ENCODE measurements around the gene TEX26. TPM values are rescaled to one million over a fixed set of nuclear protein-coding genes. Genes with fewer than 3 reads are reported as not detected.
A peak's percentile ranks its signal among the peaks of the same experiment; 100 is the strongest.

TEX26 gene
- polyA plus RNA-seq, 1 experiment: not detected

GRCh38 chr13:31009166-31009565 is 76.7 kb downstream of the TEX26 start:
- no peak for TF ChIP-seq CTCF (IDR thresholded peaks at IDR 0.05; ENCODE audit: insufficient read depth, low read depth, low read length)
- no peaks in the 10 kb centered on the region for H3K36me3 ChIP-seq (ENCODE audit: control insufficient read depth, insufficient read depth, low read length)
- POLR2A ChIA-PET: no interaction called here
- H3K27me3 ChIP-seq (ENCODE audit: control insufficient read depth, insufficient read depth, low read length): no peaks in the 10 kb centered on the region
- no peak for DNase-seq (ENCODE audit: low read depth)
- no peak overlapping the region for H3K4me3 ChIP-seq (ENCODE audit: low read depth, low read length)
- CTCF ChIA-PET: interaction anchor here (1.0 kb wide), 1 partner anchor 142 kb away, joined by 3 read pairs; no protein-coding TSS in a partner anchor

GRCh38 chr13:31010296-31010695 is 77.8 kb downstream of the TEX26 start:
- ChIA-PET CTCF (interaction anchor here (0.6 to 2.2 kb wide), 7 partner anchors 9 to 207 kb away, joined by 3 to 6 read pairs (median 3); no protein-coding TSS in a partner anchor), POLR2A (interaction anchor here (0.6 kb wide), 1 partner anchor 8 kb away, joined by 6 read pairs; no protein-coding TSS in a partner anchor)
- H3K27me3 ChIP-seq (ENCODE audit: control insufficient read depth, insufficient read depth, low read length): no peaks in the 10 kb centered on the region
- H3K4me3 ChIP-seq (ENCODE audit: low read depth, low read length): no peak overlapping the region
- H3K36me3 ChIP-seq (ENCODE audit: control insufficient read depth, insufficient read depth, low read length): no peaks in the 10 kb centered on the region
- no peak for DNase-seq (ENCODE audit: low read depth)
- no peak for TF ChIP-seq CTCF (IDR thresholded peaks at IDR 0.05; ENCODE audit: insufficient read depth, low read depth, low read length)

GRCh38 chr13:31011193-31011860 is 78.9 kb downstream of the TEX26 start:
- no peaks in the 10 kb centered on the region for H3K27me3 ChIP-seq (ENCODE audit: control insufficient read depth, insufficient read depth, low read length)
- no peak overlapping the region for H3K4me3 ChIP-seq (ENCODE audit: low read depth, low read length)
- POLR2A ChIA-PET: interaction anchor here (0.6 kb wide), 1 partner anchor 104 kb away, joined by 3 read pairs; no protein-coding TSS in a partner anchor
- DNase-seq (ENCODE audit: low read depth): no peak
- TF ChIP-seq CTCF (IDR thresholded peaks at IDR 0.05; ENCODE audit: insufficient read depth, low read depth, low read length): no peak
- CTCF ChIA-PET: interaction anchor here (0.6 to 2.2 kb wide), 14 partner anchors 8 to 217 kb away, joined by 3 to 8 read pairs (median 4); no protein-coding TSS in a partner anchor
- H3K36me3 ChIP-seq (ENCODE audit: control insufficient read depth, insufficient read depth, low read length): no peaks in the 10 kb centered on the region

GRCh38 chr13:31011901-31012654 is 79.6 kb downstream of the TEX26 start:
- H3K36me3 ChIP-seq (ENCODE audit: control insufficient read depth, insufficient read depth, low read length): no peaks in the 10 kb centered on the region
- no peak for DNase-seq (ENCODE audit: low read depth)
- CTCF ChIA-PET: interaction anchor here (0.6 to 3.0 kb wide), 12 partner anchors 8 to 218 kb away, joined by 3 to 12 read pairs (median 4); no protein-coding TSS in a partner anchor
- TF ChIP-seq CTCF (IDR thresholded peaks at IDR 0.05; ENCODE audit: insufficient read depth, low read depth, low read length): no peak
- H3K4me3 ChIP-seq (ENCODE audit: low read depth, low read length): no peak overlapping the region
- POLR2A ChIA-PET: no interaction called here
- H3K27me3 ChIP-seq (ENCODE audit: control insufficient read depth, insufficient read depth, low read length): peaks cover 1% of the 10 kb centered on the region; the same call in 1 of the 2 replicates

GRCh38 chr13:31012655-31013024 is 80.2 kb downstream of the TEX26 start:
- H3K4me3 ChIP-seq (ENCODE audit: low read depth, low read length): no peak overlapping the region
- TF ChIP-seq CTCF (IDR thresholded peaks at IDR 0.05; ENCODE audit: insufficient read depth, low read depth, low read length): peak; percentile 59
- POLR2A ChIA-PET: no interaction called here
- H3K36me3 ChIP-seq (ENCODE audit: control insufficient read depth, insufficient read depth, low read length): no peaks in the 10 kb centered on the region
- CTCF ChIA-PET: interaction anchor here (1.3 to 3.0 kb wide), 4 partner anchors 10 to 147 kb away, joined by 3 to 12 read pairs (median 6); no protein-coding TSS in a partner anchor
- no peak for DNase-seq (ENCODE audit: low read depth)
- H3K27me3 ChIP-seq (ENCODE audit: control insufficient read depth, insufficient read depth, low read length): peaks cover 4% of the 10 kb centered on the region; the same call in 1 of the 2 replicates

All from BJ (cell line).